ENCODE data around the gene ARF3. TPM values are rescaled to one million over a fixed set of nuclear protein-coding genes. Genes with fewer than 3 reads are reported as not detected.
A peak's percentile ranks its signal among the peaks of the same experiment; 100 is the strongest.

ARF3 gene
- total and polyA plus RNA-seq, 9 donors, result 25.5 to 243 (median 100) TPM

- intact Hi-C loops (cut with DNase I), result no loop called here
- WGBS, 3 donors, result 0 to 2% (median 1%) methylated on average over 29 of the region's 29 CpGs
- no peaks in the 10 kb centered on the region for H3K27me3 ChIP-seq
Measured at GRCh38 chr12:48956279-48957140, 777 bp downstream of the ARF3 start.

GRCh38 chr12:48954841-48955501 is 2.3 kb downstream of the ARF3 start:
- Histone ChIP-seq H3K9me3 (no peaks in the 10 kb centered on the region), H3K27ac (no peak overlapping the region), H3K4me1 (ENCODE audit: insufficient read depth) (peaks cover 10% of the 10 kb centered on the region), H3K36me3 (no peaks in the 10 kb centered on the region), H3K4me3 (no peak overlapping the region), H3K27me3 (no peaks in the 10 kb centered on the region)
- DNase-seq, result no peak
- TF ChIP-seq EP300 (IDR thresholded peaks at IDR 0.05) (no peak), POLR2A (IDR thresholded peaks at IDR 0.05) (no peak)
- TF ChIP-seq, protein P1, sequence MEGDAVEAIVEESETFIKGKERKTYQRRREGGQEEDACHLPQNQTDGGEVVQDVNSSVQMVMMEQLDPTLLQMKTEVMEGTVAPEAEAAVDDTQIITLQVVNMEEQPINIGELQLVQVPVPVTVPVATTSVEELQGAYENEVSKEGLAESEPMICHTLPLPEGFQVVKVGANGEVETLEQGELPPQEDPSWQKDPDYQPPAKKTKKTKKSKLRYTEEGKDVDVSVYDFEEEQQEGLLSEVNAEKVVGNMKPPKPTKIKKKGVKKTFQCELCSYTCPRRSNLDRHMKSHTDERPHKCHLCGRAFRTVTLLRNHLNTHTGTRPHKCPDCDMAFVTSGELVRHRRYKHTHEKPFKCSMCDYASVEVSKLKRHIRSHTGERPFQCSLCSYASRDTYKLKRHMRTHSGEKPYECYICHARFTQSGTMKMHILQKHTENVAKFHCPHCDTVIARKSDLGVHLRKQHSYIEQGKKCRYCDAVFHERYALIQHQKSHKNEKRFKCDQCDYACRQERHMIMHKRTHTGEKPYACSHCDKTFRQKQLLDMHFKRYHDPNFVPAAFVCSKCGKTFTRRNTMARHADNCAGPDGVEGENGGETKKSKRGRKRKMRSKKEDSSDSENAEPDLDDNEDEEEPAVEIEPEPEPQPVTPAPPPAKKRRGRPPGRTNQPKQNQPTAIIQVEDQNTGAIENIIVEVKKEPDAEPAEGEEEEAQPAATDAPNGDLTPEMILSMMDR (IDR thresholded peaks at IDR 0.05), result no peak
- intact Hi-C loops (cut with DNase I), result no loop called here
- 84 to 93% (median 87%) methylated on average over 3 of the region's 3 CpGs for WGBS, 3 donors

More at GRCh38 chr12:48956279-48957140, 777 bp downstream of the ARF3 start:
- TF ChIP-seq EP300 (IDR thresholded peaks at IDR 0.05), result peak; percentile 68
- TF ChIP-seq, protein P1 (IDR thresholded peaks at IDR 0.05), result no peak
- Histone ChIP-seq H3K4me1 (ENCODE audit: insufficient read depth) (peaks cover 10% of the 10 kb centered on the region), H3K4me3 (peak overlapping the region; percentile 96), H3K36me3 (no peaks in the 10 kb centered on the region), H3K9me3 (no peaks in the 10 kb centered on the region), H3K27ac (peak overlapping the region in 1 of 2 donors; percentile 37)
- peak; percentile 70 to 84 (median 77) for DNase-seq

DNA sequence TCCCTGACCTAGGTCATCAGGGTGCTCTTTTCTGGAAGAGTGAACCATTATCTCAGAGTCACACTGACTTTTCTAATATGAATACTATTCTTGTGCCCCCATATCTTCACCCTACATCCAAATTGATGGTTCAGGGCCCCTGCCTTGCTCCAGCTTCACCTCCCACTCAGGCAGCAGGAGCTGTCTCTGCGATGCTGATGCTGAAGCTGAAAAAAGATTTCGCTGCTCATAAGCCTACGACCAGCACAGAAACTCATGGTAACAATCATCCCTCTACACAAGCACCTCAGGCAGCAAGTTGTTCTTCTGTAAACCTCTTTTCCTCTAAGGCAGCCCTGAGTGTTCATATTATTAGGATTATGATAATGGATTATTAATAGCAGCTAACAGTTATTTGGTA is 3.2 kb downstream of the ARF3 start:
- no peaks in the 10 kb centered on the region for H3K9me3 ChIP-seq
- no peak overlapping the region for H3K27ac ChIP-seq
- TF ChIP-seq, protein P1 (IDR thresholded peaks at IDR 0.05), result no peak
- TF ChIP-seq EP300 (IDR thresholded peaks at IDR 0.05), result no peak
- TF ChIP-seq POLR2A (IDR thresholded peaks at IDR 0.05), result no peak
- intact Hi-C loops (cut with DNase I), result no loop called here
- no peak overlapping the region for H3K4me3 ChIP-seq
- no peak for DNase-seq
- peaks cover 10% of the 10 kb centered on the region for H3K4me1 ChIP-seq (ENCODE audit: insufficient read depth)
- H3K27me3 ChIP-seq, result no peaks in the 10 kb centered on the region
- WGBS, 3 donors, result 94 to 98% (median 95%) methylated on average over 3 of the region's 3 CpGs
- H3K36me3 ChIP-seq, result no peaks in the 10 kb centered on the region

DNA sequence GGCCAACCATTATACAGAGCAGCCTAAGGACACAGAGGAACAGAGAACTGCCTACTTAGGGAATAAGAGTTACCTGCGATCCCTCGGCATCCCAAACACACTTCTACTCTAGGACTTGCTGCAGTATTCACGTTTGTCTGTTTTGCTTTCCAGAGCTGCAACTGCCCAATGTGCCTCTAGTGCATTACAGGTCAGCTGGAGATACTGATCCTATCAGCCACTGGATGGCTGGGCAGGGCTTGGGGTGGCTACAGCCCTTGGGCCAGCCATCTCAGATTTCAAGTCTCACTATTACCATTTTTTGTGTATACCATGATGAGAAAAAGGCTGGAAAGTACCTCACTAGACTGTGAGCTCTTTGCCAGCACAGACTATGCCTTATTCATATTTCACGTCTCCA is 4.6 kb downstream of the ARF3 start:
- Histone ChIP-seq H3K27me3 (no peaks in the 10 kb centered on the region), H3K4me3 (no peak overlapping the region), H3K4me1 (ENCODE audit: insufficient read depth) (peaks cover 5% of the 10 kb centered on the region), H3K36me3 (no peaks in the 10 kb centered on the region), H3K9me3 (no peaks in the 10 kb centered on the region), H3K27ac (no peak overlapping the region)
- 82 to 87% (median 85%) methylated on average over 4 of the region's 4 CpGs for WGBS, 3 donors
- TF ChIP-seq POLR2A (IDR thresholded peaks at IDR 0.05), result no peak
- TF ChIP-seq, protein P1 (IDR thresholded peaks at IDR 0.05), result no peak
- TF ChIP-seq EP300 (IDR thresholded peaks at IDR 0.05), result no peak
- intact Hi-C loops (cut with DNase I), result no loop called here
- no peak for DNase-seq

All from ovary (tissue), 9 donors.